Measurements from ENCODE around the gene CDIPT. TPM values are rescaled to one million over a fixed set of nuclear protein-coding genes. Genes with fewer than 3 reads are reported as not detected.

Gene CDIPT, protein sequence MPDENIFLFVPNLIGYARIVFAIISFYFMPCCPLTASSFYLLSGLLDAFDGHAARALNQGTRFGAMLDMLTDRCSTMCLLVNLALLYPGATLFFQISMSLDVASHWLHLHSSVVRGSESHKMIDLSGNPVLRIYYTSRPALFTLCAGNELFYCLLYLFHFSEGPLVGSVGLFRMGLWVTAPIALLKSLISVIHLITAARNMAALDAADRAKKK
- 101 and 105 TPM in 2 replicates for total RNA-seq

GRCh38 chr16:29862884-29863668 lies at the start of gene CDIPT:
TSS of gene CDIPT (minus strand) at chr16:29863226. CDS start at chr16:29862857, 369 bp downstream.

DNA sequence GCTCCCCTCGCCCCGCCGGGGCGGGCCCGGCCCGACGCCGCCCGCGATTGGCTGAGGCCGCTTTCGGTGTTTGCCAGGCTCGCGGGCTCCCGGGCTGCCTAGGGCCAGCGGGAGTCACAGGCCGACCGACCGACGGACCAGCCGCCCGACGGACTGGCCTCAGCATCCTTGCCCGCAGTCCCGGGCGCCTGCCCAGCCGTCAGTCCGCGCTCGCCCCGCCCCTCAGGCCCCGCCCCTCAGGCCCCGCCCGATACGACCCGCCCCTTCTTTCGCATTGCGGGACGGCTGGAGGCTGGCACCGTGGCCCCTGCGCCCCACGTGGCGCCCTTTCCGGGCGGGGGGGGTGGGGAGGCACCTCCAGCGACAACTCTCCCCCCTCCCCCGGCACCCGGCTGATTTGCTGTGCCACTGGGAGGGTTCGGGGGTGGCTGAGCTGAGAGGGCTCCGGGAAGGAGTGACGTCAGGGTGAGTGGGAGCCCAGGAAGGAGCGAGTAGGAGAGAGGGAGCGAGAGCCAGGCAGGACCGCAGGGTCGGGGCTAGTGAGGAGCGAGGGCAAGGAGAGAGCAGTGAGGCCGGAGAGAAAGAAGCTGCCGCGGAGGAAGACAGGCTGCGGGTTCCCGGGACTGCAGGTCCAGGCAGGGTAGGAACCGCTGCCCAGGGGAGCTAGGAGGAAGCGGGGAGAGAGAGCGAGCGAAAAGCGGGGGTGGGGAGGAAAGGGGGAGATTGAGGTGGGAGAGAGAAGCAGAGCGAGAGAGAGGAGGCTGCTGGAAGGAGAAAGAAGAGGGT lies 37.3 kb upstream of the CDIPT start, which contains the start of gene ASPHD1:
Gene ASPHD1 (plus strand): TSS at position 387 of the 786 bp plus-strand sequence. CDS start 484 bp downstream, outside the sequence.

DNA sequence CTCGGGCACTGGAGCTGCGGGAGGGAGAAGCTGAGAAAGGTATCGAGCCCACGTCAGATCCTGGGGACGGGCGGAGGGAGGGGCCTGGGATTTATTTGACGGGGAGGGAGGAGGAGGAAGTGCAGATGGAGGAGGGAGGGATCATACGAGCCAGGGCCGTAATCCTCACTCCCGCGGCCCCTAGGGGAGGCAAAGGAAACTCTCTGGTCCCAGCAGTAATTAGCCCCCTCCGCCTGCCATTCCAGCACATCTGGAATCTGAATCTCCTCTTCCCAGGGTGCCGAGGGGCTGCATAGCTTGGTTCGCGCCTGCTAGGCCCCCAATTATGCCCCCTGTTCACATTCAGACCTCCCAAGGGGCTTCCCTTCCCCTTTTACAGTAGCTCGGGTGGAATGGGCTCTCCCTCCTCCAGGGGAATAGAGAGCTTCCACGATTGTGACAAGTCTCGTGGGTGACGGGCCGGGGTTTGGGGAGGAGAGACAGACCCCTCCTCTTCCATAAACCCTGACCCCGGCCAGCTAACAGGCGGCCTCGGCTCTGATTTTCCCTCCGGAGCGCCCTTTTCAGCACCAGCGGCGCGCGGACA lies 36.6 kb upstream of the CDIPT start, which contains the start of gene SEZ6L2:
Gene SEZ6L2 (minus strand): TSS at position 35 of the 586 bp plus-strand sequence. CDS start 531 bp downstream, outside the sequence.

GRCh38 chr16:29820271-29820701 lies 42.7 kb downstream of the CDIPT start, which contains the start of gene MVP:
TSS of gene MVP (plus strand) at chr16:29820462. CDS start at chr16:29830550, 10,088 bp downstream.

GRCh38 chr16:29815793-29816693 lies 47.0 kb downstream of the CDIPT start, which contains the start of gene PAGR1:
TSS of gene PAGR1 (plus strand) at chr16:29816152. CDS start at chr16:29816526, 374 bp downstream.

DNA sequence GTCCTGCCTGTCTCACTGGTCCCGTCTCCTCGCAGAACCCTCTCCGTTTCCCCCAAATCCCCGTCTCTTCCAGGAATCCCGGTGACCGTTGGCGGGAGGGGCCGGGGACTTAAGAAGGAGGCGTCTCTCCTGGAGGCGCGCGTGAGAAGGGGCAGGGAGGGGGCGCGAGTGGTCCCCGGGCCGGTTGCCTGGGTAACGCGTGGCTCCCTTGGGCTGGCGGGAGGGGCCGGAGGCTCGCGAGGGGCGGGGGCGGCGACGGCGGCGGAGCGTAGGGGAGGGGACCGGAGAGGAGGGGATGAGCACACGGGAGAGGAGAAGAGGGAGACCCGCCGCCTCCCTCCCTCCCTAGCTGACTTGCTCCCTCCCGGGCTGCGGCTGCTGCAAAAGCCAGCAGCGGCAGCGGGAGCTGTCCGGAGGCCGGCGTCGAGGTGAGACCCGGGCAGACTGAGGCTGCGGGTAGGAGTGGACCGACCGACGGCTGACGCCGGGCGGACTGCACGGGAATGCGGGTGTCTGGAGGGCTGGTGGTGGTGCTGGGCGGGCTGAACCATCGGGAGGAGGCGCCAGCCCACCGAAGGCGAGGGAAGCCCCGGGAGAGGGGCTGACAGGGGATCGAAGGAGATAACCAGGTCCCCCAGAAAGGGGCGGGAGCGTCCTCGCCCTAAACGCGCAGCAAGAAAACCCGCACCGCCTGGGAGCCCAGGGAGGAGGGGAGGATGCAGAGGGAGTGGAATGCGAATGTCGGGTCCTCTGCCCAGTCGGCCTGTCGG lies 50.9 kb downstream of the CDIPT start, which contains the start of gene PRRT2:
Gene PRRT2 (plus strand): TSS at position 298 of the 770 bp plus-strand sequence. CDS start 862 bp downstream, outside the sequence.

Other genes with a start within 250 kb of the CDIPT start
- gene SPN, start 200.0 kb downstream of the CDIPT start, total RNA-seq, result not detected in 2 replicates
- gene QPRT, start 184.0 kb downstream of the CDIPT start, total RNA-seq, result 219 and 276 TPM in 2 replicates
- gene C16orf54, start 117.2 kb downstream of the CDIPT start, total RNA-seq, result not detected in 2 replicates
- not detected in 2 replicates for gene ZG16, start 85.0 kb downstream of the CDIPT start, total RNA-seq
- 64.2 and 82.5 TPM in 2 replicates for gene KIF22, start 72.5 kb downstream of the CDIPT start, total RNA-seq
- gene MAZ, start 56.7 kb downstream of the CDIPT start, total RNA-seq, result 161 and 174 TPM in 2 replicates
- gene PRRT2, start 51.0 kb downstream of the CDIPT start, total RNA-seq, result not detected in 2 replicates
- 32.1 and 32.6 TPM in 2 replicates for gene PAGR1, start 47.1 kb downstream of the CDIPT start, total RNA-seq
- gene MVP, start 42.8 kb downstream of the CDIPT start, total RNA-seq, result 367 and 369 TPM in 2 replicates
- gene SEZ6L2, start 36.3 kb upstream of the CDIPT start, total RNA-seq, result 7.1 and 17.9 TPM in 2 replicates
- gene ASPHD1, start 37.3 kb upstream of the CDIPT start, total RNA-seq, result 8.1 and 11.5 TPM in 2 replicates
- 6.1 and 9.7 TPM in 2 replicates for gene KCTD13, start 63.0 kb upstream of the CDIPT start, total RNA-seq
- gene TMEM219, start 98.9 kb upstream of the CDIPT start, total RNA-seq, result 141 and 145 TPM in 2 replicates
- 36.9 and 38.3 TPM in 2 replicates for gene TAOK2, start 110.6 kb upstream of the CDIPT start, total RNA-seq
- 12.1 and 13.8 TPM in 2 replicates for gene HIRIP3, start 132.4 kb upstream of the CDIPT start, total RNA-seq
- gene INO80E, start 133.0 kb upstream of the CDIPT start, total RNA-seq, result 56.8 and 138 TPM in 2 replicates
- 0.53 TPM in 1 of 2 replicates, not detected in the other for gene DOC2A, start 147.8 kb upstream of the CDIPT start, total RNA-seq
- gene C16orf92, start 160.0 kb upstream of the CDIPT start, total RNA-seq, result not detected in 2 replicates
- 1.2 TPM in 1 of 2 replicates, not detected in the other for gene TLCD3B, start 168.0 kb upstream of the CDIPT start, total RNA-seq
- 1,681 and 1,789 TPM in 2 replicates for gene ALDOA, start 202.5 kb upstream of the CDIPT start, total RNA-seq
- gene PPP4C, start 212.8 kb upstream of the CDIPT start, total RNA-seq, result 141 and 176 TPM in 2 replicates
- gene TBX6, start 228.7 kb upstream of the CDIPT start, total RNA-seq, result 0.35 and 0.86 TPM in 2 replicates
- 17.9 and 28.3 TPM in 2 replicates for gene YPEL3, start 233.0 kb upstream of the CDIPT start, total RNA-seq